ENCODE measurements around the gene ASIC2.

Gene ASIC2

DNA sequence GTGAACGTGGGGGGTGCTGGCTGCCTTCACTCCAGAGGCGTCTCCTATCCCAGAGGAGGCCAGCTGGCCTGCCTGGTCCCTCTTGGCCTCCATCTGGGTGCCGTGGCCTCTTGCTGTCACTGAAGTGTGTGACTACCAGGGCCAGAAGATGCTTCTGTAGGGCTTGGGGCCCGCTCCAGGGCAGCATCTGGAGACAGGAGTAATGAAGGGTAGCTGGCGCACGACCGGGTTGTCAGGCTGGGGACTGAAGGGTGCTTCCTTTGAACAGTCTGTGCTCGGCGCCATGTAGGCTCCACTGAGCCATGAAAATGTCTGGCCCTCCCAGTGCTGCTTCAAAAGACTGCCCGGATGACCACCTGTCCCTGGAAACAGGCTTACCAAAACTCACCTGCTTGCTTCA lies 31.3 kb downstream of the ASIC2 start:
- TF ChIP-seq, protein P1, sequence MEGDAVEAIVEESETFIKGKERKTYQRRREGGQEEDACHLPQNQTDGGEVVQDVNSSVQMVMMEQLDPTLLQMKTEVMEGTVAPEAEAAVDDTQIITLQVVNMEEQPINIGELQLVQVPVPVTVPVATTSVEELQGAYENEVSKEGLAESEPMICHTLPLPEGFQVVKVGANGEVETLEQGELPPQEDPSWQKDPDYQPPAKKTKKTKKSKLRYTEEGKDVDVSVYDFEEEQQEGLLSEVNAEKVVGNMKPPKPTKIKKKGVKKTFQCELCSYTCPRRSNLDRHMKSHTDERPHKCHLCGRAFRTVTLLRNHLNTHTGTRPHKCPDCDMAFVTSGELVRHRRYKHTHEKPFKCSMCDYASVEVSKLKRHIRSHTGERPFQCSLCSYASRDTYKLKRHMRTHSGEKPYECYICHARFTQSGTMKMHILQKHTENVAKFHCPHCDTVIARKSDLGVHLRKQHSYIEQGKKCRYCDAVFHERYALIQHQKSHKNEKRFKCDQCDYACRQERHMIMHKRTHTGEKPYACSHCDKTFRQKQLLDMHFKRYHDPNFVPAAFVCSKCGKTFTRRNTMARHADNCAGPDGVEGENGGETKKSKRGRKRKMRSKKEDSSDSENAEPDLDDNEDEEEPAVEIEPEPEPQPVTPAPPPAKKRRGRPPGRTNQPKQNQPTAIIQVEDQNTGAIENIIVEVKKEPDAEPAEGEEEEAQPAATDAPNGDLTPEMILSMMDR (conservative IDR thresholded peaks at IDR 0.05; ENCODE audit: control insufficient read depth, insufficient read depth, low read depth, low read length) = no peak
- no peak for DNase-seq (ENCODE audit: low read depth)
- no peak overlapping the region for H3K4me3 ChIP-seq (ENCODE audit: control insufficient read depth, low read depth, low read length)

DNA sequence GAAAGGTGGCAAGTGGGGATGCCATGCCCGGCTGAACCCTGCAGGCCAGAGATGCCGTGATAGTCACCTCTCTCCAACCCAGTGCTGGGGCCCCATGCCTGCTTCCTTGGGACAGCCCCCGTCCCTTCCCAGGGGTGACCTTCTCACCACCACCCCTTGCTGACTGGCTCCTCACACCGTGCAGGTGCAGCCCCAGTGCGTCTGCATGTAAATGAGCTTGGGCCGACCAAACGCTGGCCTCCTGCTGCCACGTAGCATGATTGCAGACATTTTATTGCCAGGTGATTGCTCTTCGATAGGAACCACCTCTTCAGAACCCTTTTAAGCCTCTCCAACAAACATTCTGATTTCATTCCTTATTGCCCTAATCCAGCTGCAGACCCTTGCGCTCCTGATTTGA lies 32.5 kb downstream of the ASIC2 start:
- no peak overlapping the region for H3K4me3 ChIP-seq (ENCODE audit: control insufficient read depth, low read depth, low read length)
- TF ChIP-seq, protein P1 (conservative IDR thresholded peaks at IDR 0.05; ENCODE audit: control insufficient read depth, insufficient read depth, low read depth, low read length) = no peak
- no peak for DNase-seq (ENCODE audit: low read depth)

DNA sequence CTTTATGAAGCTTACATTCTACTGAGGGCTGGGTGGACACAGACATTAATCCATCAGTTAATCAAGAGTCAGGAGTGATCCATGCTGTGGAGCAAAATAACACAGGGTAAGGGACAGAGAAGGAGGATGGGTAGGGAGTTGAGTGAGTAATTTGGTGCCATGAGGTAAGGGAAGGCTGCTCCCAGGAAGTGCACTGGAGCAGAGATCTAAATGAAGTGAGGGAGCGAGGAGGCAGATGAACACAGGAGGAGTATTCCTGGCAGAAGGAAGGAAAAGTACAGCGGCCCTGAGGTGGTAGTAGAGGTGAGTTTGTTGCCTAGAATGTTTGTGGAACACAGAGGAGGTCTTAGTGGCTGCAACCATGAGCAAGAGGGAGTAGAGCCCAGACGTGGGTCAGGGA lies 34.8 kb downstream of the ASIC2 start:
- TF ChIP-seq, protein P1 (conservative IDR thresholded peaks at IDR 0.05; ENCODE audit: control insufficient read depth, insufficient read depth, low read depth, low read length) = no peak
- DNase-seq (ENCODE audit: low read depth) = no peak

DNA sequence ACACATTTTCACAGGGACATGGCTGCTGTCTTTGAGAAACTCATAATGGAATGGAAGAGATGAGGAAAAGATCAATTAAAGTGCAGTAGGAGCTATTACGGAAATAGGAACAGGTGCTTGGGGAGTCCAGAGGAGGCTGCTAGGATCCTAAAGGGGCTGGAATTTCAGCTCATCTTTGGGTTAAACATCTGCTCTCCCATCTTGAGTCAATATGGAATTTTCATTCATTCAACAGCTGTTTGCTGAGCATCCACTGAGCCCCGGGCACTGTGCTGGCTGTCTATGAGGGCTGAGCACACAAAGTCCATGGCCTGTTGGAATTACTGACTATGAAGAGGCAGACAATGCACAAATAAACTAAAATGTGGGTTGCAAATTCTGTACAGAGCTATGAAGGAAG lies 47.9 kb downstream of the ASIC2 start:
- DNase-seq (ENCODE audit: low read depth) = no peak
- H3K4me3 ChIP-seq (ENCODE audit: control insufficient read depth, low read depth, low read length) = no peak overlapping the region
- TF ChIP-seq, protein P1 (conservative IDR thresholded peaks at IDR 0.05; ENCODE audit: control insufficient read depth, insufficient read depth, low read depth, low read length) = no peak

More for the DNA sequence above, 34.8 kb downstream of the ASIC2 start:
- H3K4me3 ChIP-seq (ENCODE audit: control insufficient read depth, low read depth, low read length) = no peak overlapping the region

DNA sequence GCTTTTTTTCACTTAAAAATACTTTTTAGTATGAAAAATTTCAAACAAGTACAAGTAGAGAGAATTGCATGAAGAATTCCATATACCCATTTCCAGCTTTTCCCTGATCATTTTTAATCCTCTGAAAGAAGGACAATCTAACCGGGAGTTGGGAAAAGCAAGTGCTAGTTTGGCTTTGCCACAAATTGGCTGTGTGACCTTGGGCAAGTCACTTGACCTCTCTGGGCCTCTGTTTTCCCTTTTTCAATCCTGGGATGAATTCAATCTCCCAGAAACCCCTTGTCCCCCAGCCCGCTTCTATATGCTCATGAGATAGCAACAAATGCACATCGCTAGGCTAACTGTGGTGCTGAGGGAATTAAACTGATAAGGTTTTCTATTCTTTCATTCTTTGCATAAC lies 49.4 kb downstream of the ASIC2 start:
- no peak overlapping the region for H3K4me3 ChIP-seq (ENCODE audit: control insufficient read depth, low read depth, low read length)
- TF ChIP-seq, protein P1 (conservative IDR thresholded peaks at IDR 0.05; ENCODE audit: control insufficient read depth, insufficient read depth, low read depth, low read length) = no peak
- no peak for DNase-seq (ENCODE audit: low read depth)

DNA sequence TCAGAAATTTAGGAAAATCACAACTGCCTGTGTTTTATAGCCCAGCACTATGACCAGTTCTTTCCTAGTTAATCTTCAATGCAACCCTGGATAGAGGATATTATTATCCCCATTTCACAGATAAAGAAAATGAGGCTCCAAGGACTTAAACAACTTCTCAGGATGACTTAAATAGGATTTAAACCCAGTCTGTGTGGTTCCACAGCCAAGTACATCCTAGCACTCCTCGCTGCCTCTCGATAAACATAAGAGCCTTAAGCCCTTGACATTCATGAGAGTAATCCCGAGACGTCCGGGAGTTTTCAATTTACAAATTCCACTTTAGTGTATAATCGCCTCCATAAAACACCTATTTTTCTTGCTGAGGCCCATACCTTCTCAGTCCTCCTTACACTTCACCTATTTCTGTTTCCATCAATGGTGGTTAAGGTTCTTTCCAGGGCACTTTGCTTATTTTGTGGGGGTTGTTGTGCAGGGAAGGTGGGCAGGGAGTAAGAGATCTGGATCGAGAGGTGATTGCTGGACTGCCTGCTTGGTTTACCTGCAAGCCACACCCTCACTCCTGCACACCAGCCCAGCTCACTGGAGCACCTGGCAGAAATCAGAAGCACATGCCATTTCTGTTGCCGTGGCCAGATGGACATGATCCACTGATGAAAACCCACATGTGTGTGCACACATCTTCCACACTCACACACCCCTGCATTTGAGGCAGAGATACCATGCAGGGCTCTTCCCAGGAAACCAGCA lies 50.5 kb downstream of the ASIC2 start:
- TF ChIP-seq, protein P1 (conservative IDR thresholded peaks at IDR 0.05; ENCODE audit: control insufficient read depth, insufficient read depth, low read depth, low read length) = no peak
- H3K4me3 ChIP-seq (ENCODE audit: control insufficient read depth, low read depth, low read length) = no peak overlapping the region
- no peak for DNase-seq (ENCODE audit: low read depth)

All from fibroblast of mammary gland (primary cell).